Effector memory CD4-positive, alpha-beta T cell (primary cell): ENCODE data around the gene SRPX2.
A peak's percentile ranks its signal among the peaks of the same experiment; 100 is the strongest.

Experiments used
- DNase-seq, 3 donors: peaks; one replicate each; pipeline ENCODE4 v3.0.0-alpha.2; 2020
- H3K27ac ChIP-seq: 2 replicates; pipeline ENCODE4 v1.7.0; 2013; ENCODE audit warnings: mild to moderate bottlenecking, low read length, moderate library complexity; ENCODE audit not compliant: insufficient read depth, poor library complexity, severe bottlenecking
- H3K27me3 ChIP-seq: replicated peaks from 2 replicates; pipeline ENCODE4 v1.7.0; 2013; ENCODE audit warnings: mild to moderate bottlenecking, low read length; ENCODE audit not compliant: insufficient read depth, control insufficient read depth, poor library complexity, severe bottlenecking
- H3K36me3 ChIP-seq: 2 replicates; pipeline ENCODE4 v1.7.0; 2013; ENCODE audit warnings: mild to moderate bottlenecking, low read length, moderate library complexity; ENCODE audit not compliant: control insufficient read depth, insufficient read depth
- H3K4me1 ChIP-seq: 2 replicates; pipeline ENCODE4 v1.7.0; 2013; ENCODE audit warnings: low read length, mild to moderate bottlenecking; ENCODE audit not compliant: control insufficient read depth, insufficient read depth, poor library complexity, severe bottlenecking
- H3K4me3 ChIP-seq: 2 replicates; pipeline ENCODE4 v1.7.0; 2013; ENCODE audit warnings: low read length, low read depth, mild to moderate bottlenecking; ENCODE audit not compliant: insufficient read depth, poor library complexity, severe bottlenecking
- H3K9me3 ChIP-seq: 2 replicates; pipeline ENCODE4 v1.7.0; 2013; ENCODE audit warnings: mild to moderate bottlenecking, low read length, moderate library complexity; ENCODE audit not compliant: control insufficient read depth

Gene SRPX2

DNA sequence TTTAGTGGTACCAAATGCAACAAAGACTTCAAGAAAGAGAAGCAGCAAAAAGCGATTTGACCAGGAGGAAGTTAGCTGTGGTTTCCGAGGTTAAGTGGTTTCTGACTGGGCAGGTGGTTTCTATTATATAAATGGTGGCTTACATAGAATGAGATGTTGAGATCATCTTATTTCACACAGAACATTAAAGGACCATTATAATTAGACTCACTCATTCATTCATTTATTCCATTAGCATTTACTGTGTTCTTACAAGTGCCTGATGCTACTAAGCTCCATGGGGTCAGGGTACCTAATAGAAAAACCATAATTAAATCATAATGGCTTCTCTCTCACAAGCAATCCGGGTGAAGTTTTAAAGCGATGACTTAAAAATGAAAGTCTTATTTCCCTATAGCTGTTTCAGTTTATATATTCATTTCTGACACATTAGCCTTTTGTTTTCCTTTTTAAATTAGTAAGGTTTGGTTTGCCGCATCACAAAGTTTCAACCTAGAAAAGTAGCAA, 18.0 kb upstream of the SRPX2 start:
- no peaks in the 10 kb centered on the region for H3K27me3 ChIP-seq
- no peak for DNase-seq
- H3K4me1 ChIP-seq: no peaks in the 10 kb centered on the region
- H3K36me3 ChIP-seq: no peaks in the 10 kb centered on the region
- no peak overlapping the region for H3K27ac ChIP-seq
- H3K9me3 ChIP-seq: no peaks in the 10 kb centered on the region
- H3K4me3 ChIP-seq: no peak overlapping the region

DNA sequence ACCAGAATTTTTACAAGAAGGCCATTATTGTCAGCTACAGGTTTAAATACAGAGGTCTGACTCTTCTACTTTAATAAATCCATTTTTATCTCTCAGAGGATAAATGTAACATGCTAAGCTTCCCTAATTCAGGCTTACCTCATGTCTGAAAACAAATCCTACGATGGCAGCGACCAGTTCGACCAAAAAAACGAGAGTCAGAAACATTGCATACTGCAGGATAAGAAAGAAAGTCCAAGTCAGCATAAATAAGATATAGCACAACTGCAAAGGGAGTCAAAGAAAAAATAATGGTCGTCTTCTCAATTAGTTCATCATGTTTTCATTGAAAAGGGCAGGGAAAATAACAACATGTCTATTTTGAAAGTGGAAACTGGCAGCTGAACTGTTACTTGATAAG, 9.0 kb upstream of the SRPX2 start:
- H3K4me3 ChIP-seq: no peak overlapping the region
- no peaks in the 10 kb centered on the region for H3K36me3 ChIP-seq
- no peaks in the 10 kb centered on the region for H3K27me3 ChIP-seq
- no peaks in the 10 kb centered on the region for H3K4me1 ChIP-seq
- H3K27ac ChIP-seq: no peak overlapping the region
- no peak for DNase-seq
- no peaks in the 10 kb centered on the region for H3K9me3 ChIP-seq

DNA sequence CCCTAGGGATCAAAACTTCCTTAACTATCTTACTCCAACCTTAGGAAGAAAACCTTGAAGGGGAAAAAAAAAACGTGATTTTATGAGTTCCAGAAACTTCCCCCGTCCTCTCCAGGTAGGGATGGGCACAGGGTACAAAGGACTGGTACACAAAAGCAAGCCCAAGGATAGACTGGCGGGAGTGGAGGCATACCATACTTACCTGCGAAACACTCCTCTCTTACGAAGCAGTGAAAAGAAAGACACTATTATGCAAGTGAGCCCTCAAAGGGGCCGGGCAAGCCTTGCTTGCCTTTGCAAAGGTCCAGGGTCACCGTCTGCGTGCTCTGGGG, 8.0 kb upstream of the SRPX2 start:
- no peaks in the 10 kb centered on the region for H3K4me1 ChIP-seq
- no peak overlapping the region for H3K27ac ChIP-seq
- H3K36me3 ChIP-seq: no peaks in the 10 kb centered on the region
- H3K4me3 ChIP-seq: peak overlapping the region; percentile 47
- no peaks in the 10 kb centered on the region for H3K9me3 ChIP-seq
- no peaks in the 10 kb centered on the region for H3K27me3 ChIP-seq
- no peak for DNase-seq

DNA sequence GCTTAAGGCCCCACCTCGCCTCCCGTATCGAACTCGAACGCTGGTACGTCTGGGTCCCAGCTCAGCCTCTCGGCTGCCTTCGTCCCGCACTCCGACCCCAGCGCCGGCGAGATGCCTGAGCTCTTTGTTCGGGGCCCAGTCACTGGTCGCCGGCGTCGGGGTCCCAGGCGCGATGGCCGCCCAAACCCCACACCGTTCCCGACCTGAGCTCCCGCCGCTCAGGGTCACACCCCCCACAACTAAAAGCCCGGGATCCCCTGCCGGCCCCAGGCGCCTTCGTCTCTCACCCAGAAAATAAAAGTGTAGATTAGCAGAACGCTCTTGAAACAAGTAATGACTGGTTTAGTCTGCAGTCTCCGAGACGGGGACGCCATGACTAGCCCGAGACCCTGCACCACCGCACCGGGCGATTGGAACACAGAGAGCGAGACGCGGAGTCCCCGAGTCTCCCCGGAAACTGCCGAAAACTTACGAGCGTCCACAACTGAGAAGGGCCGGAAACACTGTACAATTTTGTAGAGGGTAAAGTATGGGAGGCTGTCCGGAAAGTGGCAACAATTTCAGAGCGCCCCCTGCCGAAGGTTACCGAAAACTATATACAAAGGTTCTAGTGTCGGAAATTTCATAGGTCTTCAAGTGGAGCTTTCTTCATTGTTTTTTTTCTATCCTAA, 7.5 kb upstream of the SRPX2 start, which contains the start of gene TSPAN6:
TSPAN6 (minus strand) TSS at position 486 of the 671 bp plus-strand sequence; CDS start at position 374, 112 bp downstream.
- Histone ChIP-seq H3K4me3 (peak within 1 kb of the TSS; percentile 47), H3K27ac (peak within 1 kb of the TSS; percentile 37)

DNA sequence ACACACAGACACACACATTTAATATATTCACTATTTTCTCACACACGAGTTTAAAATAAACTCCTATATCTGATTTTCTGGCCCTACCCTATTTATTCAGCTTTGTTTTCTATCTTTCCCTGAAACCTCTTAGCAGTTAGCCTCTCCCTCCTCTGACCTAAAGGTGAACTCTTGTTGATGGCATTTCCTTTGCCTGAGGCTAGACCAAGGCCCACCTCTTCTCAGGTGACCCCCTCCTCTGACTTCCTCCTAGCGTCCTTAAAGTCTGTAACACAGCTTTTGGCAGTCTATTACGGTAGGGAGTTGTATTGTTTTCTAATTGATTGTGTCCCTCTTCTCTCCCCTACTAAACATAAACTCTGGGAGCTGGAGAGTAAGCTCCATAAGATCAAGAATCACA, 1.7 kb upstream of the SRPX2 start:
- no peak for DNase-seq
- Histone ChIP-seq H3K4me1 (no peaks in the 10 kb centered on the region), H3K4me3 (no peak overlapping the region), H3K27ac (no peak overlapping the region), H3K36me3 (no peaks in the 10 kb centered on the region), H3K27me3 (no peaks in the 10 kb centered on the region), H3K9me3 (no peaks in the 10 kb centered on the region)

More for the DNA sequence above, 7.5 kb upstream of the SRPX2 start, which contains the start of gene TSPAN6:
- no peaks in the 10 kb centered on the region for H3K9me3 ChIP-seq
- no peaks in the 10 kb centered on the region for H3K4me1 ChIP-seq
- no peaks in the 10 kb centered on the region for H3K27me3 ChIP-seq
- H3K36me3 ChIP-seq: no peaks in the 10 kb centered on the region
- DNase-seq: peak; percentile 7 to 59 (median 54)

DNA sequence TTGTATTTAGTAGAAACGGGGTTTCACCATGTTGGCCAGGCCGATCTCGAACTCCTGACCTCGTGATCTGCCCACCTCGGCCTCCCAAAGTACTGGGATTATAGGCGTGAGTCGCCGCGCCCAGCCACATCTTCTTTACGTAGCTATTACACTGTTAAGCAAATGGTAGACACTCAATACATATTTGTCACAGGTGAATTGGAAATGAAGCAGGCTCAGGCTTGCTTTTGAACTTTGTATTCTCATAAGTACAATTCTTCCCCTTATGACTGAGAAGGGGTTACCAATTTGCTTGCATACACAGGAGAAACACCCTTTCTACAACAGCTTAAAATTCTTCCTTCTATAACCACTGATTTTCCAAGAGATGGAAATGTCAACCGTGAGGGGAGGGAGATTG, 787 bp upstream of the SRPX2 start:
- Histone ChIP-seq H3K36me3 (no peaks in the 10 kb centered on the region), H3K4me1 (no peaks in the 10 kb centered on the region), H3K9me3 (no peaks in the 10 kb centered on the region), H3K4me3 (no peak overlapping the region), H3K27me3 (no peaks in the 10 kb centered on the region), H3K27ac (no peak overlapping the region)
- DNase-seq: no peak

DNA sequence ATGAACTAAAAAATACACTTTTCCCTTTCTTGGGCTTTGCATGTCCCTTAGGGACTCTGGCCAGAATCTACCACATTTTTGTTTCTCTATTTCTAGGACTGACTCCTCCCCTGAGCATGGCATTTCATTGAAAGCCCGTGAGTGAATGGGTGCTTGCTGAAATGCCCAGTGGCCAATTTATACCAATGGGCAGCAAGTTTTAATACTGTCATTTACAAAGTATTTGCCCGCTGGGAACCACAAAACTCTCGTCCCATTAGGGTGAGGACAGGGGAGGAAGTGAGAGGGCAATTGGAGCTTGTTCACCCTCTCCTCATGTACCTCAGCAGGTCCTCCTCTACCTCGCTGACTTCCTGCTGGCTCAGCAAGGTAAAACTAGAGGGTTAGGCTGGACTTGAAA, 1.1 kb downstream of the SRPX2 start:
- Histone ChIP-seq H3K27me3 (no peaks in the 10 kb centered on the region), H3K4me1 (no peaks in the 10 kb centered on the region), H3K9me3 (no peaks in the 10 kb centered on the region), H3K27ac (no peak overlapping the region), H3K4me3 (no peak overlapping the region), H3K36me3 (no peaks in the 10 kb centered on the region)
- no peak for DNase-seq

DNA sequence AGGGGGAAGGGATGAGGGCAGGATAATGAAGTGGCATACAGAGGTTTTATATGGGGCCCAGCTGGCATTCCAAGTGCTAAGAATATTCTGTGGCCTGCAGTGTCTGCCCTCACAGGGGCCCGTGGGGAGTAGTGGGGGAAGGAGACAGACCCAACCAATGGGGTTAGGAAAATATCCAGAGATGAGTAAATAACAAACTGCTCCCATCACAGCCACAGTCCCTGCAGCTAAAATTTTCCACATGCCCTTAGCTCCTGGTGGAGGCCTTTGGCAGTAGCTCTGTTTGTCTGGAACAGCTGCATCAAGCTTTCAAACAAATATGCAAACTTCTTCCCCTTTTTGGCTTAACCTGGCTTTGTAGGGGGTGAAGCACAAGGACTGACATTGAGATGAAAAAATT, 3.1 kb downstream of the SRPX2 start:
- H3K27ac ChIP-seq: no peak overlapping the region
- no peak for DNase-seq

DNA sequence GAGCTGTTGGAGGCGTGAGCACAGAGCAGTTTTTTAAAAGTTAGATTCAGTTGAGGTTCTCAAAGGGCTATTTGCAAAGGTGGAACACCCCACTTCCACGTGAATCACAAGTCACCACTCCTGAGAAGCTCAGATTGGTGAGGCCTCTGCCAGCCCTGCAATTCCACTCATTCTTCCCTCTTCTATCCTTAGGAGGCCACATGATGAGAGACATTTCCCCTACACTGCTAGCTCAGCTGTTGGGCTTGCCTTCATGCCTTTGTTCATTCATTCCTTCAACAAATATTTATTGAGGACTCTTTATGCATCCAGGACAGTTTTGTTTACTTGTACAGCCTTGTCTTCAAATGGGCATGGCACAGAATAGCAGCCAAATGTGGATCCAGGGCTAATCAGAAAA, 3.7 kb downstream of the SRPX2 start:
- Histone ChIP-seq H3K4me1 (no peaks in the 10 kb centered on the region), H3K36me3 (no peaks in the 10 kb centered on the region), H3K27ac (no peak overlapping the region), H3K27me3 (no peaks in the 10 kb centered on the region), H3K4me3 (no peak overlapping the region), H3K9me3 (no peaks in the 10 kb centered on the region)
- DNase-seq: no peak

More for the DNA sequence above, 3.1 kb downstream of the SRPX2 start:
- no peak overlapping the region for H3K4me3 ChIP-seq
- H3K9me3 ChIP-seq: no peaks in the 10 kb centered on the region
- no peaks in the 10 kb centered on the region for H3K4me1 ChIP-seq
- H3K27me3 ChIP-seq: no peaks in the 10 kb centered on the region
- no peaks in the 10 kb centered on the region for H3K36me3 ChIP-seq

DNA sequence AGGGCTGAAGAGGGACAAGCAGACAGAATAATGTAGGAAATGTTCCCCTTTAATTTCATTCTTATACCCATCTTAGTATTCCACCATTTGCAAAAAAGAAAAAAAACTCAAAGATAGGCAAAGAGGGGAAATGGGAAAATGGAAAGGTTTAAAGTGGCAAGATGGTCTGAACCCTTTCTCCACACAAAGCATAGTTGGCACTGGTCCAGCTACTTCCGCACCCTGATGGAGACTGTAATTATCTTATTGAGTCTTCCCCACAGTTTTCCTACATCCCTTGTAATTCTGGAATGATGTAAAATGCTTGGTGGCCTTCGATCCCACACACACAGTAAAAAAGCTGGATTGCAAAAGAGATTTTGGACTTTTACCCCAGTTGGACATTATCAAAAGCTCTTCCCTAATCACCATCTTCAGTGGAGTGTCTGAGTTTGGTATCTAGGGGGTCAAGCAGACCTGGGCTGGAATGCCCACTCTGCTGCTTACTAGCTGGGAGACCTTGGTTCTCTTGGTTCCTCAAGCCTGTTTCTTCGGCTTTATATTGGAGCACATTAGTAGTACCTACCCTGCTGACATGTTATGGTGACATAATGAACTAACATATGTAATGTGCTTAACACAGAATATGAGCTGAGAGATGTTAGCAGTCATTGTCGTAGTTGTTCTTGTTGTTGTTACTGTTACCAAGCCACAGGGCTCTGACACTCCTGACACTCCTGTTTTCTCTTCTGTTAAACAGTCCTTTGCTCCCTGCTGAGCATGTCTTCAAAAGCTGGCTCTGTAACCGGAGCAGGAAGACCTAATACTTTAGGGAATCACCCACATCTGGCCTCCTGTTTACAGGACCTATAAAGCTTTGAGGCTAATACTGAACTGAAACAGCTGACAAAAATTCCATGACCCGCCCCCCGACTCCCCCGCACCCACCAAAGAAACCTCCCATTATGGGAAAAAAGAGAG, 4.7 kb downstream of the SRPX2 start:
- DNase-seq: no peak
- Histone ChIP-seq H3K4me3 (no peak overlapping the region), H3K27me3 (no peaks in the 10 kb centered on the region), H3K36me3 (no peaks in the 10 kb centered on the region), H3K4me1 (no peaks in the 10 kb centered on the region), H3K27ac (no peak overlapping the region), H3K9me3 (no peaks in the 10 kb centered on the region)
